Urinary bladder (tissue), 4 donors: ENCODE measurements around the gene DACT1. TPM values are rescaled to one million over a fixed set of nuclear protein-coding genes. Genes with fewer than 3 reads are reported as not detected.
"Not testable (repeated sequence)": the region's sequence is repeated elsewhere in the genome, so short reads cannot be mapped to it uniquely, and the experiment has no call there.

ENCODE experiments used
- DNase-seq: peaks from one replicate; pipeline ENCODE4 v3.0.0-alpha.2; 2015; ENCODE audit errors: extremely low spot score
- H3K27ac ChIP-seq: one replicate; pipeline ENCODE4 v1.5.1; 2013; ENCODE audit warnings: low read depth, mild to moderate bottlenecking, moderate library complexity
- H3K36me3 ChIP-seq: one replicate; pipeline ENCODE4 v1.6.1; 2013; ENCODE audit warnings: mild to moderate bottlenecking, moderate library complexity; ENCODE audit not compliant: insufficient read depth
- H3K4me1 ChIP-seq: one replicate; pipeline ENCODE4 v1.6.1; 2013; ENCODE audit warnings: mild to moderate bottlenecking, moderate library complexity; ENCODE audit not compliant: insufficient read depth
- H3K4me3 ChIP-seq: one replicate; pipeline ENCODE4 v1.5.1; 2013; ENCODE audit warnings: low read depth, low read length
- WGBS: extraction: QIAGEN DNeasy Blood & Tissue Kit; methylation state at CpG from one replicate; pipeline ENCODE4 v1.1.7; 2013; 5-methylcytosine and 5-hydroxymethylcytosine counted together
- polyA plus RNA-seq: library from polyadenylated mRNA; stranded (reverse); fragments of 200-250 nt; gene quantifications from one replicate; pipeline ENCODE4 v1.2.3, GENCODE V29; 2013
- total RNA-seq: library from RNA; depleted of rRNA; stranded (reverse); fragments of >200 nt; gene quantifications from one replicate; pipeline ENCODE4 v1.2.3, GENCODE V29; 2014
- donor health status: healthy with polysubstance abuse.
- donor health status: healthy.

The DACT1 gene, protein sequence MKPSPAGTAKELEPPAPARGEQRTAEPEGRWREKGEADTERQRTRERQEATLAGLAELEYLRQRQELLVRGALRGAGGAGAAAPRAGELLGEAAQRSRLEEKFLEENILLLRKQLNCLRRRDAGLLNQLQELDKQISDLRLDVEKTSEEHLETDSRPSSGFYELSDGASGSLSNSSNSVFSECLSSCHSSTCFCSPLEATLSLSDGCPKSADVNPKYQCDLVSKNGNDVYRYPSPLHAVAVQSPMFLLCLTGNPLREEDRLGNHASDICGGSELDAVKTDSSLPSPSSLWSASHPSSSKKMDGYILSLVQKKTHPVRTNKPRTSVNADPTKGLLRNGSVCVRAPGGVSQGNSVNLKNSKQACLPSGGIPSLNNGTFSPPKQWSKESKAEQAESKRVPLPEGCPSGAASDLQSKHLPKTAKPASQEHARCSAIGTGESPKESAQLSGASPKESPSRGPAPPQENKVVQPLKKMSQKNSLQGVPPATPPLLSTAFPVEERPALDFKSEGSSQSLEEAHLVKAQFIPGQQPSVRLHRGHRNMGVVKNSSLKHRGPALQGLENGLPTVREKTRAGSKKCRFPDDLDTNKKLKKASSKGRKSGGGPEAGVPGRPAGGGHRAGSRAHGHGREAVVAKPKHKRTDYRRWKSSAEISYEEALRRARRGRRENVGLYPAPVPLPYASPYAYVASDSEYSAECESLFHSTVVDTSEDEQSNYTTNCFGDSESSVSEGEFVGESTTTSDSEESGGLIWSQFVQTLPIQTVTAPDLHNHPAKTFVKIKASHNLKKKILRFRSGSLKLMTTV
- 83.9 TPM for total RNA-seq
- polyA plus RNA-seq, result 12.4 TPM

- no peaks in the 10 kb centered on the region for H3K4me1 ChIP-seq
- WGBS, result under 1% methylated on average over 94 of the region's 94 CpGs
- DNase-seq, result peak; percentile 70
- peak within 1 kb of the TSS; percentile 86 for H3K27ac ChIP-seq
- H3K36me3 ChIP-seq, result no peaks in the 10 kb centered on the region
- peak within 1 kb of the TSS; percentile 84 for H3K4me3 ChIP-seq
Measured at GRCh38 chr14:58637391-58638230, at the start of gene DACT1. Gene DACT1 (plus strand): TSS chr14:58637962. CDS start chr14:58638203, 241 bp downstream.

GRCh38 chr14:58588321-58588720, 49.4 kb upstream of the DACT1 start:
- not testable (repeated sequence) for H3K36me3 ChIP-seq, H3K4me3 ChIP-seq, H3K4me1 ChIP-seq, H3K27ac ChIP-seq, DNase-seq
- WGBS, result 91% methylated on average over 18 of the region's 18 CpGs

- WGBS, result 95% methylated on average over 4 of the region's 4 CpGs
- Histone ChIP-seq H3K36me3 (no peaks in the 10 kb centered on the region), H3K27ac (no peak overlapping the region), H3K4me1 (no peaks in the 10 kb centered on the region), H3K4me3 (no peak overlapping the region)
- DNase-seq, result no peak
Measured at GRCh38 chr14:58593977-58594376, 43.8 kb upstream of the DACT1 start.

GRCh38 chr14:58597041-58597440, 40.7 kb upstream of the DACT1 start:
- no peak overlapping the region for H3K27ac ChIP-seq
- no peaks in the 10 kb centered on the region for H3K4me1 ChIP-seq
- no peaks in the 10 kb centered on the region for H3K36me3 ChIP-seq
- WGBS, result 63% methylated on average over 4 of the region's 4 CpGs
- no peak for DNase-seq
- no peak overlapping the region for H3K4me3 ChIP-seq

- 66% methylated on average over 4 of the region's 4 CpGs for WGBS
- H3K36me3 ChIP-seq, result no peaks in the 10 kb centered on the region
- H3K27ac ChIP-seq, result no peak overlapping the region
- DNase-seq, result no peak
- H3K4me1 ChIP-seq, result no peaks in the 10 kb centered on the region
- H3K4me3 ChIP-seq, result no peak overlapping the region
Measured at GRCh38 chr14:58598028-58598803, 39.5 kb upstream of the DACT1 start.

- DNase-seq, result no peak
- WGBS, result 83% methylated on average over 11 of the region's 11 CpGs
- Histone ChIP-seq H3K4me1 (no peaks in the 10 kb centered on the region), H3K27ac (no peak overlapping the region), H3K4me3 (no peak overlapping the region), H3K36me3 (no peaks in the 10 kb centered on the region)
Measured at GRCh38 chr14:58598804-58599525, 38.8 kb upstream of the DACT1 start.

GRCh38 chr14:58599707-58600106, 38.1 kb upstream of the DACT1 start:
- no peaks in the 10 kb centered on the region for H3K36me3 ChIP-seq
- H3K4me3 ChIP-seq, result no peak overlapping the region
- no peak overlapping the region for H3K27ac ChIP-seq
- no peaks in the 10 kb centered on the region for H3K4me1 ChIP-seq
- DNase-seq, result no peak
- 95% methylated on average over 2 of the region's 2 CpGs for WGBS

GRCh38 chr14:58605465-58605864, 32.3 kb upstream of the DACT1 start:
- H3K36me3 ChIP-seq, result no peaks in the 10 kb centered on the region
- no peak for DNase-seq
- H3K27ac ChIP-seq, result no peak overlapping the region
- no peaks in the 10 kb centered on the region for H3K4me1 ChIP-seq
- 76% methylated on average over 4 of the region's 4 CpGs for WGBS
- no peak overlapping the region for H3K4me3 ChIP-seq

- H3K27ac ChIP-seq, result no peak overlapping the region
Measured at GRCh38 chr14:58607131-58607951, 30.4 kb upstream of the DACT1 start.

GRCh38 chr14:58607952-58608317, 29.8 kb upstream of the DACT1 start:
- H3K36me3 ChIP-seq, result no peaks in the 10 kb centered on the region
- no peak overlapping the region for H3K4me3 ChIP-seq
- H3K27ac ChIP-seq, result no peak overlapping the region
- 62% methylated on average over 3 of the region's 3 CpGs for WGBS
- no peaks in the 10 kb centered on the region for H3K4me1 ChIP-seq
- DNase-seq, result no peak

More at GRCh38 chr14:58607131-58607951, 30.4 kb upstream of the DACT1 start:
- no peaks in the 10 kb centered on the region for H3K36me3 ChIP-seq
- no peak overlapping the region for H3K4me3 ChIP-seq
- WGBS, result 50% methylated on average over 7 of the region's 7 CpGs
- DNase-seq, result no peak
- H3K4me1 ChIP-seq, result no peaks in the 10 kb centered on the region

GRCh38 chr14:58617619-58618018, 20.1 kb upstream of the DACT1 start:
- no peak overlapping the region for H3K27ac ChIP-seq
- WGBS, result 40% methylated on average over 1 of the region's 1 CpG

DNA sequence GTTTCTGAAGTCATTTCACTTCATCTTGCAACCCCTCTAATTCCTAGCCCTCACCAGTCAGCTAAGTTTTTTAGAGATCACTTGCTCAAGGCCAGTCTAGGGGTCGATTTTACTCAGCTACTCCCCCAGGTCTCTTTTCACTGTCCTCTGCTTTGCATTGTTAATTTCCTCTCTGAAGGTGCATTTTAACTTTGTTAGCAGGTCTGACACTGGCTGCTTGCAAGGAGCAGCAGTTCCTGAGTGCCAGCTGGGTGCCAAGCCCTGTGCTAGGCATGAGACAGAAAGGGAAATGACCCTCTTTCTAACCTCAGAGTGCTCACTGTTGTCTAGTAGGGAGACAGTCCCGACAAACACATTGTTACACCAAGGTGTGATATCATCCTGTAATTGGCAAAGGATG, 17.8 kb upstream of the DACT1 start:
- Histone ChIP-seq H3K4me3 (no peak overlapping the region), H3K27ac (no peak overlapping the region), H3K4me1 (no peaks in the 10 kb centered on the region), H3K36me3 (no peaks in the 10 kb centered on the region)
- DNase-seq, result no peak
- WGBS, result 45% methylated on average over 2 of the region's 2 CpGs

More at GRCh38 chr14:58617619-58618018, 20.1 kb upstream of the DACT1 start:
- no peak for DNase-seq
- no peaks in the 10 kb centered on the region for H3K36me3 ChIP-seq
- H3K4me1 ChIP-seq, result no peaks in the 10 kb centered on the region
- no peak overlapping the region for H3K4me3 ChIP-seq
